DMS114 treated with DMSO at 0.1 percent for 48 hours (cell line): Measurements from ENCODE around the gene ST8SIA2.

Source experiments
- DNase-seq: peaks from one replicate; lab custom pipeline; 2025; ENCODE audit not compliant: unreplicated experiment; lab: John Stamatoyannopoulos, UW

Gene ST8SIA2

DNA sequence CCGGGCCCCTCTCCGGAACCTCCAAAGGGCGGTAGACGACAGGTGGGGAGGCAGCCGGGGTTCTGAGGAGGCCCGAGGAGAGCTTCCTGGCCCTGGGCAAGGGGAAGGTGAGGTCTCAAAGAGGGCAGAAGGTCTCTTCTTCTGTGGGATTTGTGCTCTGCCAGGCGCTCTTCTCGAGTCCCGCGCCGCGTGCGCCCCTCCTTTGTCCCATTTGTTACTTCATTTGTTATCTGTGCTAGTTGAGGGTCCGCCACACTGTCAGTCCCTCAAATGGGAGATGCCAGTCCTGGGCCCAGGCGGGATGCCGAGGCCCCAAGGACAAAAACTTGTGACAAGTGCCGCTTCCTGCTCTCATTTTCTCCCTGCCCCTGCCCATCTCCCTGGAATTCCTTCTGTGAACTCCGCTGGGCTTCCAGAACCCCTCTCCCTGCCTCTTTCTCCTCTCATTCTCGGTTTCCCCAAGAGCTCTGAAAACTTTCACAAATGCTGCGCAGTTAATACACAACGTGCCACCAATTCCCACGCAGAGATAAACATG lies 1.5 kb downstream of the ST8SIA2 start:
- DNase-seq = no peak

DNA sequence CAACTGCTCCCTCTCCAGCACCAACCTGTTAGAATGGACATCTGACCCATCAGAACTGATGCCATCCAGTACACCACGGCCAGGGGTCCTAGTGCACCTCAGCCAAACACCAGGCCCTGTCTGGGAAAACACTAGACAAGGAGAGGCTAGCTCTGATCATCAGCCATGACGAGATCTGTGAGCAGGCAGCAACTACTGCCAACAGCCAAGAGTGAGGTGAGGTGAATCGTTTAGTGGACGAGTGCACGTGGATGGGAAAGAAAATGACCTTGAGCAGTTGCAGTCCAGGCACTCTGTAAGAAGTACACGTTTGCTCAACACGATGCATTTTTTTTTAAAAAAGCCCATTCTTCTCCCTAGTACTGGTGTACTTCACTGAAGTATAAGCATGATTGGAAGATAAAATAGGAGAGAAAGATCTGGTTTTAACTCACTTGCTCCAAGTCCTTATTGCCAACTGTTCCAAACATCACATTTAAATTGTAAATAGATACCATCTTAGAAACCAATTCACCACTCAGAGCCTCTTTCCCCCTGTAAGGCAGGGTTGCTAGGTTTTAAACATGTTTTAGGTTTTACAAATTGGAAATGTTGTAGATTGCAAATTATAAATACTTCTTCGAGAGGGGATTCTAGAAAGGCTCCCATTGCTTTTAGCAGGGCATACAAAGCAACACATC lies 5.7 kb downstream of the ST8SIA2 start:
- DNase-seq = no peak

DNA sequence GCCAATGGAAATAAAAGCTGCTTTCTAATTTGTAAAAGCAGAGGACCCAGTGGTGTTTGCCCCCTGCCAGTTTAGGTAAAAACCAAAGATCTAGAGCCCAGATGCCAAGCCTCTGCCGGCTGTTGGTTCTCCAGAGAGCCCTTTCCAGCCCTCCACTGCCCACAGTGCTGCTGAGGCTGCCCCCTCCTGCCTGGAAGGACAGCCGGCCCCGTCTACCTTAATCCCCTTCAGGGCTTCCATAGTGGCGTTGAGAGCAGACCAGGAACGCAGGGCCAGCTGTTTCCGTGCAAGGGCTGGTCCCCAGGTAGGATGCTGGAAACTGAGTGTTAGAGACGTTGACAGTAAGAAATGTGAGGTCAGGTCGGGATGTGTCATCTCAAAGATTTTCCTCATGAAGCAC lies 6.9 kb downstream of the ST8SIA2 start:
- DNase-seq = no peak

DNA sequence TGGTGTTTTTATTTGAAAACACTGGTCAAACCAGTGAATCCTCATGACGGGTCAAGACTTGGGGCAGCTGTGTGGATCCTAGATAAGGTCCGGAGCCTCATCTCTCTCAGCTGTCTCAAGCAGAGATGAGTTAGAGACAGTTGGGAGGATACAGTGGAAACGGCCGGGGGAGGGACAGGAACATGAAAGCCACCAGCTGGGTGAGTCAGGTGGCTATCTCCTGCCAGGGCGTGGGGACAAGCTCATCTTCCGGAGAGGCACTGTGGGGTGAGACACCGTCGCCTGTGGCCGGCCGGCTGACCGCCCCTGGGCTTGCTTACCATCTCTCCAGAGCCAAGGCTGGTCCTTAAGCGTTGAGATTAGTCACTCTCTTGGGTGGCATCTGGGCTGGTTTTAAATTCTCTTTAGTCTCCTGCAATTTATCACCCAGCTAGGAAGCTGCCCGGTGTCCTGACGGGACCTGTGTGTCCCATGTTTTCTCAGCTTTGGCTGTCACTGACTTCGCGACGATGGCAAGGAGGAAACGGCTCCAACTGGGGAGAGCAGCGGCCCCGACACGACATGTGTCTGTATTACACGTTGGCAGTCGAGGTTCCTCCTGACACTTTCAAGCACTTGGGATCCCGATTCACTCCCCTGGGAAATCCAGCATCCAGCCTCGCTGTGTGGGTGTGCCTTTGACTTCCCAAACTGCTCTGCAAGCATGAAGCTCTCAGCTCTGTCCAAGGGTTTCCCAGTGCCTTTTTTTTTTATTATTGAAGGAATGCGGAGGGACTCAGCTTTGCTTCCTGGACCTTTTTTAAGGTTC lies 7.5 kb downstream of the ST8SIA2 start:
- no peak for DNase-seq

DNA sequence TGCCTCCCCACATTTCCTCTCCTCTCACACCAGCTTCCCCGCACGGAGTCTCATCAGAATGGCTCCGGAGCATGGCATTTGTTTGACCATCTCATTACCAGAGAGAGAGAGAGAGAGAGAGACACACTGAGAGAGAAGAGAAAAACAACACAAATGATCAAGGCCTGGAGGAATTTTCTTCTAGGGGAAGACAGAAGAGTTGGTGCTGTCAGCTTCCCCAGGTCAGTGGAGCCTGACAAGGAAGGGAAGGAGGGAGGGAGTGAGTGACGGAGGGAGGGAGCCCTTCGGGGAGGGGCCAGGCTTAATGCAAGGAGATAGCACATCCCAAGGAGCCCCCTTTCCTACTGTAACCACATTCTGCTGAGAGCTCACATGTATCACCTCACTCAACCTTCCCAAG lies 9.1 kb downstream of the ST8SIA2 start:
- no peak for DNase-seq

DNA sequence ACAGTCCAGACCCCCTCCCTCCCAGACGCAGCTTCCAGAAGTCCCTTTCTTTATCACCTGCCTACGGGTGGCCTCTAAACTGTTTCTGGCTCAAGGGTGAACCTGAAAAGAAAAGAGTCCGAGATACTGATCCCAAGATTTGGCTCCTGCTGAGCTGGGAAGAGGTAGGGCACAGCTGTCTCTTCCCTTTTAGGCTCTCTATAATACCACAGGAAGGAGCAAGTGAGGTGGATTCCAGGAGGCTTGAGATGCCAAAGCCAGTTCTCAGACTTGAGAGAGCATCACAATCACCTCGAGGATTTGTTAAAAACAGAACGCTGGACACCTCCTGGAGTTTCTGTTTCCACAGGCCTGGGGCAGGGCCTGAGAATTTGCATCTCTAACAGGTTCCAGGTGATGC lies 12.3 kb downstream of the ST8SIA2 start:
- DNase-seq = no peak

DNA sequence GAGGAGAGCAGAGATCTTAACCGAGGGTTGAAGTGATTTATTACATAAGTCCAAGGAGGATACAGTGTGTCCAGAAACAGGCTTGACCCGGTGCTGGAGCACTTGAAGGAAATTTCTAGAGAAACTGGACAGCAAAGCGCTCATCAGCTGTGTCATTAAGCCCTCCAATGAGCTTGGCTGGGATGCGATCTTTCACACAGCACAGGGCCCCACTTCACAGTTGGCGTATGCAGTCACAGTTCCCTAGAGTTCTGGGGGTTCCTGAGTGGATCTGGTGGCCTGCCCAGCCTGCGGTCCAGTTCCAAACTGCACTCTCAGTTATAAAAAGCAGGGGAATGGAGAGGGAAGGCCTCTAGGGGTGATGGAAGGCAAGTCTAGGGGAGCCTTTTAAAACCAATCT lies 13.6 kb downstream of the ST8SIA2 start:
- no peak for DNase-seq

DNA sequence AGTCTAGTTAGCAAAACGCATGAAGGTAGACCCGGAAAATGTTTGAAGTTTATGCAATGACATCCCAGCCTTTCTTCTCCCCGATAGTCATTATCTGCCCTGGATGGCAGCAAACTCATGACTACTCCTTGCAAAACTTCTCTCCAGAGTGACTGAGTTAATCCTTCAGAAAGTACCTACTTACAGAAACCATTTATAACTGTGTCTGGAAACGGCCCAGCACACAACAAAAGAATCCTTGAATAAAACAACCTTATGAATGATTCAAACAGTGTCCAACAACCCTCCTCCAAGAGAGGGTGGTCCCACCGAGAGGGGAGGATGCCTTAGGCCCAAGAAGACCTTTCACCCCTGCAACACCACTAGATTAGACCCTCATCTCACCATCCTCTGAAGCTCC lies 14.2 kb downstream of the ST8SIA2 start:
- DNase-seq = no peak

DNA sequence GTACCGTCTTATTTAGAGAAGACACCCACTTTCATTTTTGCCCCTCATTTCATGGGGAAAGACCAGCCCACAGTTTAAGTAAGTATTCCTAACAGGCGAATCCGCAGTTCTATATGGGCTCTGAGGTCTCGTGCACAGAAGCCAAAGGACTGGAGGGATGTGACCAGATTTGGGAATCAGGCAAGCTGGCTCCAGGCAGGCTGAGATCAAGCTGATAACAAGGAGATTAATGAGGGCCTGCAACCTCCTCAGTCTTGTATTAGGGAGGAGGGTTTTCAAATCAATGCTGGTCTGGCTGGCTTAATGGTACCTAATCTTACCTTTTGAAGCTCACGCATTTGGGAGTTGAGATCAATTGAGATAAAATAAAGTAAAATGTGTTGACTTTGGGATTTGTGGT lies 15.3 kb downstream of the ST8SIA2 start:
- DNase-seq = no peak

DNA sequence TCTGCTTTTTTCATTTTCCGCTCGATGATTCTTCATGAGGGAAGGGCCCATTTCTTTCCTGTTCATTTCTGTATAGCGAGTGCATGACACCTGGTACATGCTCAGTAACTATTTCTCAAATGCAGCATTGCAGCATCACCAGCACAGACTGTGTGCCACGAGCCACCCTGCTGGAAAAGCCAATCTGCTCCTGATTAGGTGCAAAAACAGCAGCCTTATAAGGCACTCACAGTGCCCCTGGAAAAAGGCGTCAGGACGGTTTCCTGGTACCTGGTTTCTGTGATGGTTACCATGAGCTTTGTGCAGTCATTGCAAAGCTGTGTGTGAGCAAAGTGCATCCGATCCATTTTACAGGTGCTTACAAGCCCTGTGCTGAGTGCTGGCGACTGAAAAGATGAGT lies 15.8 kb downstream of the ST8SIA2 start:
- DNase-seq = no peak

DNA sequence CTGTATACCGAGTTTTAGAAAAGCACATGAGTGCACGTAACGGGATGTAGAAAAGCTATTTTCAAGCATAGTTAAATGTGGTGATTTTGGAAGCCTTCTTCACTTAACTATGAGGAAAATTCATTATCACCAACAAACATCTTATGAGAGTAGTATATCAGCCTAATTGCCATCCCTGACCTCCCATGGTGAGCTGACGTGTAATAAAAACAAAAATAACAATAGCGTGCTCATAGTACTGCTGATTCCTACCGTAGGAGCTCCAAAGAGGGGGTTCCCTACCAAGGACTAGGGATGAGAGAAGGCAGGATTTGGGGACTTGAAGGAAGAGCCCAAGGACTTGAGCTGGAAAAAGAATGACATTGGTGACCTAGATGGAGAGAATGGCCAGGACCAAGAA lies 16.9 kb downstream of the ST8SIA2 start:
- no peak for DNase-seq

DNA sequence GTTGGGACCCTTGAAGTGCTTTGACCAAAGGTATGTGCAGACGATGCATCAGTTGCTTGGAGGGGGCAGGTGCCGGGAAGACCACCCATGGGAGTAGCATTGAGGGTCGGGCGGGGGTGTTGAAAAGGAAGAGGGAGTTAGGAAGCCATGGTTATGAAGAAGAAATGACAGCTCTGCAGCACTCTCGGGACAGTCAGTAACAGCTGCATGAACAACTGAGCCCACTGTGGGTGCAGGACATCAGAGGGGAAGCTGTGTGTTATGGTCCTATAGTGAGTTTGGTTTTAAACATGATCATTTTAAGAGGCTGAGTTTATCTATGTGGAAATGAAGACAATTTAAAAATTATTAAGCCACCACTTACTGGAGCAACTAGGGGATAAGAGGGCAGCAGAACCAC lies 17.6 kb downstream of the ST8SIA2 start:
- no peak for DNase-seq

DNA sequence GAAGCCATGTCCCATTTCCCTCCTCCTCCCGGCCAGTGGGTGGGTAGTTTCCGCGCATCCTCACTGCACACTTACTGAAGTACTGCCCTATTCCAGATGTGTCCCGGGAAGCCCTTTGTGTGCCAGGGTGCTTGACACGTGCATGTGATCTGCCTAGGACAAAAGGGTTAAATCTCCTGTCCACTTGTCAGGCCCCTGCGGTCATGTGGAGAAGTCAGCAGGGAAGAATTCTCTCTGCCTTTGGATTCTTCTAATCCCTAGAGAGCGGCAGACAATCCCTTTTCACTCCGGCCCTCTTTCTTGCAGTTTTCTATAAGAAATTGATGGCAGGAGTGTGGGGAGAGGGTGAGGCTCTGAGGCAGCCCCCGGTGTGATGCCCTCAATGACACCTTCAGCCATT lies 19.8 kb downstream of the ST8SIA2 start:
- no peak for DNase-seq

DNA sequence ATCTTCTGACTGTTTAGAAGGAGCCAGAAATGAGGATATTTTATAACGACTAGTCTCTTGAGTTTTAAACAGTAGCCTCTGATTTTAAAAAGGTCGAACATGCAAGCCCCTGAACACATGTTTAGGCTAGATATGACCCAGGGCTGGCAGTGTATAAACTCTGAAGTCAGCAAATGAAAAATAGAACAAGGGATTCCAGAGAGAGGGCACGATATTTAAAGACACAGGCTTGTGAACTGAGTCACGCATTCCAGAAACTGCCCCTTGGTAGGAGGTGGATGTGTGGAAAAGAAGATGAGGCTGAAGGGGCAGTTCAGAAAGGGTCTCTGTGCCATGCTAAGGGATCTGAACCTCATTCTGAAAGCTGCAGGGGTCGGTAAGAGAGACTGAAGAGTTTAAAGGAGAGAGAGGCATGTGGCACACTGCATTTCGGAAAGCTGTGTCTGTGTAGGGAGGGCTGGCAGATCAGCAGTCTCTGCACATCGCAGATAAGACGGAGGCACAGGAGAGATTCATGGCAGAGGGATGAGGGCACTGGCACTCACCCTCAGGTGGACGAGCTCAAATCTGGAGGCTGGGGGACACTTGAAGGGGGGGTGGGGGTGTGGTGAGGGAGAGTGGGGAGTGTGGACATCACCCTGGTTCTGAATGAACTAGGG lies 22.1 kb downstream of the ST8SIA2 start:
- DNase-seq = no peak

DNA sequence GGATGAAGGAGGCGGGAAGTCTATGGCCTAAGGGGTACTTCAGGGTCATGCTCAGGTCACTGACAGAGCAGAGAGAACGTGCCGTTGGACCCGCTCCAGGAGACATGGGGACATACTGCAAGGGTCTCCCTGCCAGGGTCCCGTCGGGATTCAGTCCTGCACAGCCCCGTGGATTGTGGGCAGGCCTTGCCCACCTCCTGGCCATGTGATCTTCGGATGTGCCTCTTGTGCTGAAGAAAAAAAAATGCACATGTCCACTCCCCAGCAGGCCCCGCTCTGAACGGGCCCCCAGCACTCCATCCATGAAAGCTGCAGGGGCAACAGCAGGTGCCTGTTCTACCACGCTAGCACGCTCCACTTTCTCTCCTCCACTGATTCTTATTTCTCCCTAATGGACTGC lies 22.9 kb downstream of the ST8SIA2 start:
- DNase-seq = no peak

DNA sequence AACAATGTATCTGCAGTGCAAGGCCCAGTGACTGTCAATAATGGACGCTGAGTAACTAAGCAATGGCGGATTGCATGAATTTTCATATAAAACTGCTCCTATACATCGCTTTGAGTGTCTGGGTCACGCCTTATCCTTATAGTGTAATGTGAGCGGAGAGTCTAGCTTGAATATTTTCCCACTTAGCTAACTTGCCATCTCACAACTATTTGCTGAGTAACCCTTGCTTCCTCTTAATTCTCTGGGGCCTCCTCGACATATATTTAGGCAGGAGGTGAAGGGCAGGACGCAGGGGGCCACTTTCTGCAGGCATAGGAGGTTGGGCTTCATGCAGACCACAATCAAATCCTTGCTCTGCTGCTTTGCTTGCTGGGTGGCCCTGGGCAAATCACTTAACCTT lies 24.0 kb downstream of the ST8SIA2 start:
- no peak for DNase-seq

DNA sequence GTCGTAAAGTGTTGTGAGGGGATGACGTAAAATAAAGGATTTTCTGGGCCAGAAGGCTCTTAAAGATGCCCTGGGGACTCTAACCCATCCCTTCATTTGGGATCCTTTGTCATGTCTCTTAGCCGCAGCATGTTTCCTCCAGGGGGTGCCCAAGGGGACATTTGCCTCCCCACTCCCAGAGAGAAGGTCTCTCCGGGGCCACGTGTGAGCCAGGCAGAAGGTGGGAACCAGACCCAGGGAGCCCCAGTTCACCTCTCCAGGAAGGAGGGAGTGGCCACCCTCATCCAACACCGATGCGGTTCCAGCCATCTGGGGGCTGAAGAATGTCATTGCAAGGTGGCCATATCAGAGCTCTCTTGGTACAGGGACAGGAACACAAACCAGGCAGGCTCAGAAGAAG lies 25.2 kb downstream of the ST8SIA2 start:
- DNase-seq = no peak

DNA sequence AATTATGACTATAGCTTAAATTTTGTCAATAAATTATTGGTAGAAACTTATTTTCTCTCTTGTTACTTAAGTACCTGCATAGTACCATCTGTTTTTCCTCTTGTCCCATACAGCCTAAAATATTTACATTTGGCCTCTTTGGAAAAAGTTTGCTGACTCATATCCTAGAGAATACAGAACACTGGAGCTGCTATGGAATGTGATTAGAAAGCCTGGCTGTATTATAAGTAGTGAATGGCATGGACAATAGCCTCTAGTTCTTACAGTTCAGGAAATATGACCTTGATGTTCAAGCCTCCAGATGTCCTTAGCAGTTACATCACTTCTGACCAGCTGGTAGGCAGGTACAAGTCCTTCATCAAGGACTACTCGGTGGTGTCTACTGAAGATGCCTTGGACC lies 28.3 kb downstream of the ST8SIA2 start:
- no peak for DNase-seq

DNA sequence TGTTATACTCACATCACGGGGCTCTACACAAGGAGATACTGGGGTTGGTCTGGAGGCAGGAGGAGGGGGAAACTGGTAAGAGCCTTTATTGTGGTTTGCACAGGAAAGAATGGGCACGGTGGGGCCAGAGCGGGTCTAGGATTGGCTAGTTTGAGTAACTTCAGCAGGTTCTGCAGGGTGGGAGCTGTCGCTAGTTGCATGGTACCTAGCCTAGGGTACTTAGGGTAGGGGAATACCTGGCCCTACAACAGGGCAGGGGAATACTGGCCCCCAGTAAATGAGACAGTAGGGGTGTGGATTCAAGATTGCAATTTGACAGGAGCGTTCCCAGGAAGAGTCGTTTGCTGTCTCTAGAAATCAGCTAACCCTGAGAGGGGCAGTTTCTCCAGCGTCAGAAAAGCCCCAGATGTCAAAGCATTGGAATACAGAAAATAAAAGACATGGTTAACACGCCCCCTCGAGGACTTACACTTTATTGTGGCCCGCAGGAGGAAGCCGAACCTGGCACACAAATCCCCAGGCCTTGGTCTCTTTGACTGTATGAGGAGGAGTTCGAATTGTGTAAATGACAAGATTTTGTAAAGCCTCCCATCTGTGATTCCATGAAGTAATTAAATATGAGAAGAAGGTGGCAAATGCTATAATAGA lies 32.0 kb downstream of the ST8SIA2 start:
- no peak for DNase-seq

DNA sequence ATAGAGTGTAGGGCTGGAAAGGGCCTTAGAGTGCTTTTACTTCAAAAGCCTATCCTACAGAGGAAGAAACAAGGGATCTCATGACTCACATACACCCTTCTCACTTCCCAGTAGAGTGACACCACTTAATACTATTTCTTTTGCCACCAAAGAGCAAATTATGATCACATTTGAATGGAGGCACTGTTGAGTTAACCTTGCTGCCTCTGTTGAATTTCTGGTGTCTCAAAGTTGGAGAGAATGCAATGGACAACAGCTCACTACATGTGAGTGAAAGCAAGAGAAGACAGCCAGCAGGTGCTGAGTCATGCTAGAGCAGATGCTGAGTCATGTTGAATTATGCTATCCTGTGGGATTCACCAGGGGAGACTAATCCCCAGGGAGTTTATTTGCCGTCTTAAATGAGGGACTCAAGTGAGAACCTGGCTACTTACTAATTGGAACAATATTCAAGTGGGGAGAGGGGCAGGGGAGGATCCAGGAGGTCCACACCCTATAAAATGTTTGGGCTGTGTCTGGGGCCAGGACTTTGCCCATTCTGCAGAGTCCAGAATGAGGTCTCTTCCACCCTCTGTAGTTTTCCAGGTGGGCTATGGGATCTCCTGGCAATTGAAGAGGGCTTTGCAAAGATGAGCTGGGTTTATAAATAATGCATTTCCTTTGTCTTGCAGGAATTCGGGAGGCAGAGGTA lies 35.8 kb downstream of the ST8SIA2 start:
- DNase-seq = no peak

DNA sequence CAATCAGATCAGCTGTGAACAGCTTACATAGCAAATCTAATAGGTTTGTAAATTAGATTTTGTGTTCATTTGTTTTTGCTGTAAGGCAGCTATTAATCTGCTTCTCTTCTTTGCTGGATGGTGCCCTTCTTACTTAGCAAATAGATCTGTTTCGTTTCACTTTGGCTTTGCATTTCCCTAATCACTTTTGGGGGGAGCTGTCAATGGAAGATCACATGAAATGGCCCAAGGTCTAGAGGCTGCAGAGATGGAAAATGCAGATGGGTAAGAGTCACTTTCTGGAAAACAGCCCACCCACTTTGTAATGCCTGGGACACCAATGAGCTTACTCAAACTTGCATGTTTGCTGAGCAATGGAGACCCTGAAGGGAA lies 36.4 kb downstream of the ST8SIA2 start:
- no peak for DNase-seq
